HepG2 (cell line): ENCODE data around the gene EMC9. TPM values are rescaled to one million over a fixed set of nuclear protein-coding genes. Genes with fewer than 3 reads are reported as not detected.

Experiments used
- CREM ChIP-seq, 2 experiments: sonication (generic) in 1 of 2; formaldehyde crosslinking in 1 of 2; IDR thresholded peaks; 2 replicates each; pipeline versions ENCODE4 v1.4.0 to v1.6.1; 2016 to 2020; ENCODE audit warnings: antibody characterized with exemption in 1 of 2, mild to moderate bottlenecking in 1 of 2, missing genetic modification reagents in 1 of 2
- FOXA1 ChIP-seq, 2 experiments: fragments of 450-650 bp in 1 of 2; sonication (generic) in 1 of 2; formaldehyde crosslinking in 1 of 2; IDR thresholded peaks; 2 replicates each; pipeline versions ENCODE4 v1.4.0 to v1.6.1; 2016 to 2020; ENCODE audit warnings: missing genetic modification reagents in 1 of 2
- FOXC1 ChIP-seq: sonication (generic); formaldehyde crosslinking; IDR thresholded peaks from 2 replicates; pipeline ENCODE4 v1.8.0; 2022; ENCODE audit warnings: mild to moderate bottlenecking, missing genetic modification reagents, borderline replicate concordance
- HES4 ChIP-seq: sonication (generic); formaldehyde crosslinking; IDR thresholded peaks from 2 replicates; pipeline ENCODE4 v1.9.0; 2021; ENCODE audit warnings: mild to moderate bottlenecking, missing genetic modification reagents, borderline replicate concordance
- JUNB ChIP-seq: sonication (generic); formaldehyde crosslinking; IDR thresholded peaks from 2 replicates; pipeline ENCODE4 v1.8.0; 2022; ENCODE audit warnings: missing genetic modification reagents, mild to moderate bottlenecking, borderline replicate concordance
- MIER2 ChIP-seq: IDR thresholded peaks from 2 replicates; pipeline ENCODE4 v1.6.1; 2016; ENCODE audit warnings: missing biosample characterization, missing genetic modification reagents
- NR3C1 ChIP-seq: sonication (generic); formaldehyde crosslinking; IDR thresholded peaks from 2 replicates; pipeline ENCODE4 v1.4.0; 2020; ENCODE audit warnings: missing genetic modification reagents
- RAD21 ChIP-seq: fragments of 450-650 bp; formaldehyde crosslinking; IDR thresholded peaks from 2 replicates; pipeline ENCODE4 v1.5.0; 2020; ENCODE audit warnings: mild to moderate bottlenecking
- SRSF9 ChIP-seq: fragments of 200-400 bp; formaldehyde crosslinking; IDR thresholded peaks from 2 replicates; pipeline ENCODE4 v1.6.1; 2018; ENCODE audit warnings: borderline replicate concordance, mild to moderate bottlenecking, low read depth, low read length; ENCODE audit not compliant: insufficient read depth, poor library complexity, severe bottlenecking
- U2AF2 ChIP-seq: fragments of 200-400 bp; formaldehyde crosslinking; IDR thresholded peaks from 2 replicates; pipeline ENCODE4 v1.6.1; 2017; ENCODE audit warnings: low read depth, mild to moderate bottlenecking, low read length
- ZBTB3 ChIP-seq: sonication (generic); formaldehyde crosslinking; IDR thresholded peaks from 2 replicates; pipeline ENCODE4 v1.4.0; 2020; ENCODE audit warnings: low read depth, mild to moderate bottlenecking, moderate library complexity, missing genetic modification reagents, borderline replicate concordance
- ZFP36 ChIP-seq: fragments of 150-350 bp; IDR thresholded peaks from 2 replicates; pipeline ENCODE4 v1.6.1; 2018; ENCODE audit warnings: borderline replicate concordance, low read length, low read depth; ENCODE audit not compliant: partially characterized antibody
- ZNF274 ChIP-seq: sonication (generic); formaldehyde crosslinking; IDR thresholded peaks from 2 replicates; pipeline ENCODE4 v1.5.1; 2020; ENCODE audit warnings: mild to moderate bottlenecking, missing genetic modification reagents
- ZNF275 ChIP-seq: sonication (generic); formaldehyde crosslinking; IDR thresholded peaks from 2 replicates; pipeline ENCODE4 v1.8.0; 2022; ENCODE audit warnings: missing genetic modification reagents, mild to moderate bottlenecking, inconsistent platforms, borderline replicate concordance
- ZNF367 ChIP-seq: sonication (generic); formaldehyde crosslinking; IDR thresholded peaks from 2 replicates; pipeline ENCODE4 v1.4.0; 2020; ENCODE audit warnings: missing genetic modification reagents, borderline replicate concordance
- ZNF431 ChIP-seq: sonication (generic); formaldehyde crosslinking; IDR thresholded peaks from 2 replicates; pipeline ENCODE4 v1.9.0; 2022; ENCODE audit warnings: missing genetic modification reagents, low read depth, mild to moderate bottlenecking, borderline replicate concordance
- ZNF816 ChIP-seq: sonication (generic); formaldehyde crosslinking; IDR thresholded peaks from 2 replicates; pipeline ENCODE4 v1.8.0; 2022; ENCODE audit warnings: missing genetic modification reagents, mild to moderate bottlenecking, borderline replicate concordance
- polyA plus RNA-seq, 8 experiments: library from polyadenylated mRNA; depleted of rRNA in 3 of 8; stranded (reverse) in 7 of 8; unstranded in 1 of 8; fragments of >200 nt; fragmentation: Illumina TruSeq in 4 of 8; extraction: Trizol in 4 of 8; gene quantifications; 2 replicates each; pipeline versions ENCODE4 v1.2.1 to v1.2.3, GENCODE V29; 2011 to 2016; ENCODE audit warnings: low read depth in 4 of 8, missing spikeins in 1 of 8, mixed read lengths in 1 of 8; ENCODE audit not compliant: insufficient read depth in 1 of 8
- total RNA-seq, 5 experiments: library from RNA; depleted of rRNA; stranded (reverse); fragments of >200 nt; fragmentation: Illumina TruSeq; extraction: Trizol; gene quantifications; 2 replicates each; pipeline ENCODE4 v1.2.3, GENCODE V29; 2016; ENCODE audit warnings: low read depth in 1 of 5
- TF ChIP-seq, protein P1 (sequence below): sonication (generic); formaldehyde crosslinking; IDR thresholded peaks from 2 replicates; pipeline ENCODE4 v1.4.0; 2020; ENCODE audit warnings: mild to moderate bottlenecking, missing genetic modification reagents
- TF ChIP-seq, protein P2 (sequence below): sonication (generic); formaldehyde crosslinking; conservative IDR thresholded peaks from 2 replicates; pipeline ENCODE4 v1.4.0; 2020; ENCODE audit warnings: missing genetic modification reagents

EMC9 gene
- total and polyA plus RNA-seq, 2 of the 13 experiments (the other 11 are each of a cell fraction or from before 2014, with no cell fraction given) = 60.5 to 78.7 TPM

DNA sequence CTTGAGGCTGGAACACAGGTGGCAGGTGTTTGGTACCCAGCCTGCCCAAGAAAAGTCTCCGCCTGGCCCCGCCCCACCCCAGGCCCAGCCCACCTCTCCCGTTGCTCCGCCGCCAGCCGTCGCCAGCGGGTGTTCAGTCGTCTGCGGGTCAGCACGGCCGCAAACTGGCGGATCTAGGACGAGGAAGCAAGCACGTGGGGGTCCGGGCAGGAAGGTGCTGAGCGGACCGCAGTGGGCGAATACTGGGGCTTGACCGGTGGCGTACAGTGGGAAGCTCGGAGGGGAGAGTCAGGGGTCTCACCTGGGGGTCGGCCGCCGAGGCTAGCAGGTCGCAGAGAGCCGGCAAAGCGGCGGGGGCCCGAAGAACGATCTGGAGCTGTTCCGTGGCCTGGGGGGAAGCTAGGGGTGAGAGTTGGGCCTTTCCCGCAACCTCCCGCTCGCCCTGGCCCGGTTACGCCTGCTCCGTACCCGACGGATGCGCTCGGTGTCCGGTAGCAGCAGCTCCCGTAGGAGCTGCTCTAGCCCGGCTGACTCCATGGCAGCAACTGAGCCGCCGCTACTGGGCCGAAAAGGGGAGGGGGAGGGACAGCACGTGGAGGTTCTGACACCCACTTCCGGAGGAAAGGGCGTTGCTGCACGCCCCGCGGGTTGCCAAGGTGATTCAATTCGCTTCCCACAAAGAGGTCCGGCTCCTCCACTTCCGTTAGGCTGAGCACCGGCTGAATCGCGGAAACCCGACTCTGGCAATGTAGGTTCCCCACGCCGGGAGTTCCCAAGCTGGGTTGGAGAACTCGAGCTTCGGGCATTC, 47.1 kb upstream of the EMC9 start, which contains the start of gene IPO4 (continued):
- TF ChIP-seq, protein P1, sequence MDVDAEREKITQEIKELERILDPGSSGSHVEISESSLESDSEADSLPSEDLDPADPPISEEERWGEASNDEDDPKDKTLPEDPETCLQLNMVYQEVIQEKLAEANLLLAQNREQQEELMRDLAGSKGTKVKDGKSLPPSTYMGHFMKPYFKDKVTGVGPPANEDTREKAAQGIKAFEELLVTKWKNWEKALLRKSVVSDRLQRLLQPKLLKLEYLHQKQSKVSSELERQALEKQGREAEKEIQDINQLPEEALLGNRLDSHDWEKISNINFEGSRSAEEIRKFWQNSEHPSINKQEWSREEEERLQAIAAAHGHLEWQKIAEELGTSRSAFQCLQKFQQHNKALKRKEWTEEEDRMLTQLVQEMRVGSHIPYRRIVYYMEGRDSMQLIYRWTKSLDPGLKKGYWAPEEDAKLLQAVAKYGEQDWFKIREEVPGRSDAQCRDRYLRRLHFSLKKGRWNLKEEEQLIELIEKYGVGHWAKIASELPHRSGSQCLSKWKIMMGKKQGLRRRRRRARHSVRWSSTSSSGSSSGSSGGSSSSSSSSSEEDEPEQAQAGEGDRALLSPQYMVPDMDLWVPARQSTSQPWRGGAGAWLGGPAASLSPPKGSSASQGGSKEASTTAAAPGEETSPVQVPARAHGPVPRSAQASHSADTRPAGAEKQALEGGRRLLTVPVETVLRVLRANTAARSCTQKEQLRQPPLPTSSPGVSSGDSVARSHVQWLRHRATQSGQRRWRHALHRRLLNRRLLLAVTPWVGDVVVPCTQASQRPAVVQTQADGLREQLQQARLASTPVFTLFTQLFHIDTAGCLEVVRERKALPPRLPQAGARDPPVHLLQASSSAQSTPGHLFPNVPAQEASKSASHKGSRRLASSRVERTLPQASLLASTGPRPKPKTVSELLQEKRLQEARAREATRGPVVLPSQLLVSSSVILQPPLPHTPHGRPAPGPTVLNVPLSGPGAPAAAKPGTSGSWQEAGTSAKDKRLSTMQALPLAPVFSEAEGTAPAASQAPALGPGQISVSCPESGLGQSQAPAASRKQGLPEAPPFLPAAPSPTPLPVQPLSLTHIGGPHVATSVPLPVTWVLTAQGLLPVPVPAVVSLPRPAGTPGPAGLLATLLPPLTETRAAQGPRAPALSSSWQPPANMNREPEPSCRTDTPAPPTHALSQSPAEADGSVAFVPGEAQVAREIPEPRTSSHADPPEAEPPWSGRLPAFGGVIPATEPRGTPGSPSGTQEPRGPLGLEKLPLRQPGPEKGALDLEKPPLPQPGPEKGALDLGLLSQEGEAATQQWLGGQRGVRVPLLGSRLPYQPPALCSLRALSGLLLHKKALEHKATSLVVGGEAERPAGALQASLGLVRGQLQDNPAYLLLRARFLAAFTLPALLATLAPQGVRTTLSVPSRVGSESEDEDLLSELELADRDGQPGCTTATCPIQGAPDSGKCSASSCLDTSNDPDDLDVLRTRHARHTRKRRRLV = peak; percentile 97
- TF ChIP-seq ZNF431 (CRISPR knock-in tag) = no peak
- peak; percentile 98 for TF ChIP-seq ZNF274 (CRISPR knock-in tag)
- no peak for TF ChIP-seq JUNB (CRISPR knock-in tag)
- TF ChIP-seq ZNF816 (CRISPR knock-in tag) = no peak
- TF ChIP-seq ZFP36 = peak; percentile 9
- TF ChIP-seq ZNF367 (CRISPR knock-in tag) = peak; percentile 84; the same call in 1 of the 2 replicates
- peak; percentile 100 for TF ChIP-seq ZNF275
- peak; percentile 90 for TF ChIP-seq ZBTB3 (CRISPR knock-in tag)
- peak; percentile 98 for TF ChIP-seq U2AF2
- TF ChIP-seq, protein P2, sequence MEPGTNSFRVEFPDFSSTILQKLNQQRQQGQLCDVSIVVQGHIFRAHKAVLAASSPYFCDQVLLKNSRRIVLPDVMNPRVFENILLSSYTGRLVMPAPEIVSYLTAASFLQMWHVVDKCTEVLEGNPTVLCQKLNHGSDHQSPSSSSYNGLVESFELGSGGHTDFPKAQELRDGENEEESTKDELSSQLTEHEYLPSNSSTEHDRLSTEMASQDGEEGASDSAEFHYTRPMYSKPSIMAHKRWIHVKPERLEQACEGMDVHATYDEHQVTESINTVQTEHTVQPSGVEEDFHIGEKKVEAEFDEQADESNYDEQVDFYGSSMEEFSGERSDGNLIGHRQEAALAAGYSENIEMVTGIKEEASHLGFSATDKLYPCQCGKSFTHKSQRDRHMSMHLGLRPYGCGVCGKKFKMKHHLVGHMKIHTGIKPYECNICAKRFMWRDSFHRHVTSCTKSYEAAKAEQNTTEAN (CRISPR knock-in tag) = peak; percentile 83; the same call in 1 of the 2 replicates
- peak; percentile 91 for TF ChIP-seq MIER2 (CRISPR knock-in tag)
- TF ChIP-seq HES4 (CRISPR knock-in tag) = peak; percentile 62
- no peak for TF ChIP-seq FOXA1 (IDR thresholded peaks at IDR 0.05)
- TF ChIP-seq FOXA1 (CRISPR knock-in tag; IDR thresholded peaks at IDR 0.05) = peak; percentile 76
- no peak for TF ChIP-seq NR3C1 (CRISPR knock-in tag)
- peak; percentile 97; the same call in 1 of the 2 replicates for TF ChIP-seq CREM (IDR thresholded peaks at IDR 0.05)
- no peak; the same call in 1 of the 2 replicates for TF ChIP-seq CREM (CRISPR knock-in tag; IDR thresholded peaks at IDR 0.05)
- peak; percentile 99 for TF ChIP-seq FOXC1 (CRISPR knock-in tag)
- TF ChIP-seq SRSF9 = no peak
- peak; percentile 77 for TF ChIP-seq RAD21 (CRISPR knock-in tag)
